CD4-positive, alpha-beta T cell treated with Interleukin-2 at 100 ng/mL for 4 hours (primary cell): ENCODE data around the gene RAB6C.
"Not testable (repeated sequence)": the region's sequence is repeated elsewhere in the genome, so short reads cannot be mapped to it uniquely, and the experiment has no call there.

Source experiments
- DNase-seq: peaks from one replicate; pipeline ENCODE4 v3.0.0-alpha.2; 2020; ENCODE audit warnings: low spot score

The RAB6C gene

DNA sequence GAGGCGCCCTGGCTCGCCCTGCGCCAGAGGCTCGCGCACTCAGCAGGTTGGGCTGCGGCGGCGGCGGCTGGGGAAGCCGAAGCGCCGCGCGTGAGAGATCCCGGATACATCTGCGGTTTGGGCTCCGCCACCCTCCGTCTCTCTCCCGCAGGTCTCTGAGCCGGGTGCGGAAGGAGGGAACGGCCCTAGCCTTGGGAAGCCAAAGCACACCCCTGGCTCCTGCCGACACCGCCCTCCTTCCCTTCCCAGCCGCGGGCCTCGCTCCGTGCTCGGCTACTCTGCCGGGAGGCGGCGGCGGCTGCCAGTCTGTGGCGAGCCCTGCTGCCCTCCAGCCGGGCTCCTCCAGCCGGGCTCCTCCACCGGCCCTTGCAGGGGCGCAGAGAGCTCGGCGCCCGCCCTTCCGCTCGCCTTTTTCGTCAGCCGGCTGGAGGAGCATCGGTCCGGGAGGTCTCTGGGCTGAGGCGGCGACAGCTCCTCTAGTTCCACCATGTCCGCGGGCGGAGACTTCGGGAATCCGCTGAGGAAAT, at the start of gene RAB6C:
Gene RAB6C (plus strand): TSS at position 38 of the 527 bp plus-strand sequence. CDS start 450 bp downstream, at position 488.
- not testable (repeated sequence) for DNase-seq

DNA sequence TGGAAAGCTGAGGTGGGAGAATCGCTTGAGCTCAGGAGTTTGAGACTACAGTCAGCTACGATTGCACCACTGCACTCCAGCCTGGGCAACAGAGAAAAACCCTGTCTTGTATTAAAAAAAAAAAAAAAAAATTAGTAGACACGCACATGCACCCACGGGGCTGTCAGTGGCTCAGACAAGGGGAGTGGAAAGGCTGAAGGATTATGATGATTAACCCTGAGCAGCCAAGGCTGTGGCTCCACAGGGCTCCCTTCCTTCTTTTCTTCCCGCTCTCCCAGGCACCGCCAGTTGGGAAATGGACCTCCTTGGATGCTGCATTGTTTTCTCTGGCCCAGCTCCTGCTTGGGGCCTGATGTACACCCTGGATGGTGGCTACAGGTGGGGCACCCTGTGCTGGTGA, 49.0 kb upstream of the RAB6C start:
- DNase-seq, result no peak

DNA sequence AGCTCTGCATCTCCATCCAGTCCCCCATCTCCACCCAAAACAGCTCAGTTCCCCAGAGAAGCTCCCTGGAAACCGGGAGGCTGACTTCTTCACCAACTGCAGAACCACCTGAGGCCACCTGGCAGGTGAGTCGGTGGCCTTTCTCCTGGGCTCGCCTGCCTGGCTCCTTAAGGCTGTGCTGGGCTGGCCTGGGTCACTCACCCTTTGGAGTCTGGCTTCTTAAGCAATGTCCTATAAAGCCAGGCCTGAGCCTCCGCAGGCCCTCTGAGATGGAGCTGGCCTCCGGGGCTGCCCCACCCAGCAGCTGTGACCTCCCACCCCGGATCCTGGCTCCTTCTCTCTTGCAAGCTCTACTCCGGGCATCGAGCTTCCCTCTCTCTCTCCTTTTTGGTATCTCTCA, 46.1 kb upstream of the RAB6C start:
- not testable (repeated sequence) for DNase-seq

DNA sequence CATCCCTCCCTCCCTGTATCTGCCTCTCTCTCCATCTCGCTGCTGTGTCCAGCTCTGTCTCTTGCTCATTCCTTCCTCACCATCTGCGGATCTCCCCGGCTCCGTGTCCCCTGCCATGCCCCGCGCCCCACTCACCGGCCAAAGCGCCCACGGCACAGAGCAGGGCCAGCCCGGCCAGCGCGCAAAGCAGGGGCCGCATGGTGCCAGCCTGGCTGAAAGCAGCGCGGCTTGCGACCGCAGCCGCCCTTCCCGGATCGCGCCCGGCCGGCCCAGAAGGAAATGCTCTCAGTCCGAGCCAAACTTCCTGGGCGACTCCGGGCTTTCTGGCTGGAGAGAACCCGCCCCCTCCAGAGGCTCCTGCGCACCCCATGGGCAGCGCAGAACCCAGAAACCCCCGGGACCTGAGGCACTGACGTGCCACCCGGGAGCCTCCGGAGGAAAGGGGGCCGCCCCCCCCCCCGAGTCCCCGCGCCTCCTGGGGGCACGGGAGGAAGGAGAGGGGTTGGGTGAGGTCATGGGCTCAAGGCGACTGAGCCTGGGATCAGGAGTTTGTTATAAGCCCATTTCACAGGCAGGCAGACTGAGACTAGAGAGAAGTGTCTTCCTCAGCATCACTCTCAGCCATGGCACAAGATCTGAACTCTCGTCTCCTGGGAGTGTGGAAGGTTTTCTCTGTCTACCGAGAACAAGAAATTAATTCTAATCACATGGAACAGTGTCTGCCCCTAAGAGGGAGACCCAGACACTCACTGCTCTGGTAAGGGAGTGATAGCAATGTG, 45.2 kb upstream of the RAB6C start:
- no peak for DNase-seq

DNA sequence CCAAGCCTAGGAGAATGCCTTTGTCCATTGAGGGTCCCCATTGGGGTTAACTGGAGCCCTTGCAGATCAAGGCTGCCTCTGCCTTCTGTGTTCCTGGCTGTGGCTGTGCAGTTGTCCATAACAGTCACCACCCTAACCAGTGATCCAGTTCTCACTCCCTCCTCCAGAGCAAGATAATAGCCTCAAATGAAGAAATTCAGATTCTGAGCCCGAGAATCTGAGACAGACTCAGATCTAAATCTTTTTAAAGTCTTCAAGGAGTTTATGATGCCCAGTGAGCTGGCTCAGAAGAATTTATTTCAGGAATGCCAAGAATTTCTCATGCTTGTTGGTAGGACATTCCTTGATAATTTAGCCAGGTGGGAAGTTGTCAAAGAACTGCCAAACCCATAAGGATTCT, 44.3 kb upstream of the RAB6C start:
- no peak for DNase-seq

DNA sequence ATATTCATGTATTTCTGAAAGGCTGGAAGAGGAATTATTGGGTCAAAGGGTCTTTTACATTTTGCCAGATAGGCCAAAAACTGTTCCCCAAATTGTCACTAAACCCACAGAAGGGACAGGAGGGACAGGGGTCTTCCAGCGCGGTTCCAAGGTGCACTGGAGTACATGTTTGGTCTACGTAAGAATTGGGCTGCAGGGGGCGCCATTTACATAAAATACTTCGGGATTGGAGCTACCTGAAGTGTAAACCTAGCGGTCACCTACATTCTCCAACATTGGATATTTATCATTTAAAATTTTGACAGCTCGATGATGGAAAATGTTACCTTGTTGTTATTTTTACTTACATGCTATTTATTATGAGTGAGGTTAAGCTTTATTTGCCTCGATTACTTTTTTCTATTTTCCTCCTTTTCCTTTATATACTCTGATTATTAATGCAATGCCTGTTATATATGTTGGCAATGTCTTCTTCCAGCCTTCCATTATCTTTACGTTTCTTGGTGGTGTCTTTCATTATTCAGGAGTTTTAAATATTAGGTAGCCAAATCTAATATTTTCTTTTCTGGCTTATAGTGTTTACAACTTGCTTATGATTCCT, 43.0 kb upstream of the RAB6C start:
- DNase-seq, result no peak

DNA sequence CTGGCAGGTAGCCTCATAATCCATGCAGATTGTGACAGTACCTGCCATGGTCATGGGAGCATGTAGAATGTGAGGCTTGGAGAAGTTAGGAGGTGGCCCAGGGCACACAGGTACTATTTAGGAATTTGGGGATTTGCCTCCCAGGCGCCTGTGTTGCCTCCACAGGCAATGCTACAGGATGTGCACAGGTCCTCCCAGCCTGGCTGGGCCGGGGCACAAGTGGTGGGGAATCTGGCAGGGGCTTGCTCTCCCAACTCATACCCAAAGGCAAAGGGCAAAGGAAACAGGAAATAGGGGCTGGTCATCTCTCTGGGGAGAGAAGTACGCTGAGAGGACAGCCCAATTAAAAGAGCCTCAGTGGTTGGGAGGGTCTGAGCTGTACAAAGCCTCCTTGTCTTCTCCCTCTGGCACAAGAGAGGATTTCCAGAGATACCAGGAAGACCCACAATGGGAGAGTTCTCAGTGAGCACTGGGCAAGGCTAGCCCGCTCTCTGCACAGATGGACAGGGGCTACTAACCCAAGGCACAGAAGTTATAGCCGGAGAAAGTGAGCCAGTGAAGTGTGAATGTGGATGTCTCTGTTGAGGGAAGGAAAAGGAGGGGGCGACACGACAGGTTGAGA, 40.5 kb upstream of the RAB6C start:
- not testable (repeated sequence) for DNase-seq

DNA sequence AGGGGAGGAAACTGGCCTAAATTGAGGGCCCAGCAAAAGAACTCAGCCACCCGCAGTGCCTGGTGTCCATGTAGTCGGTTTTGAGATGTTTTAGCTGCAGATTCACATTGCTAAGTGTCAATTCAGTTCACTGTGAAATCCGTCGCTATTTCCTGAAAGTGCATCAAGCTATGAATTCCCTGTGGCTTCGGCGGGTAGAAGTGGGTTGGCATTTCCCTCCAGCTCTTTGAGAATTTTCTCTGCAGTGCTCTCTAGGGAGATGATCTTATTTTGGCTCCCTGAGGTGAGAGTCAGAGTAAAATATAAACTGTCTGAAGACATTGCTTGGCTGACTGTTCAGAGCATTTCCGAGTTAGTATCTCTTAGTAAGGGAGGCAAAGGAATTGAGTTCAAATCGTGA, 36.0 kb upstream of the RAB6C start:
- DNase-seq, result not testable (repeated sequence)

DNA sequence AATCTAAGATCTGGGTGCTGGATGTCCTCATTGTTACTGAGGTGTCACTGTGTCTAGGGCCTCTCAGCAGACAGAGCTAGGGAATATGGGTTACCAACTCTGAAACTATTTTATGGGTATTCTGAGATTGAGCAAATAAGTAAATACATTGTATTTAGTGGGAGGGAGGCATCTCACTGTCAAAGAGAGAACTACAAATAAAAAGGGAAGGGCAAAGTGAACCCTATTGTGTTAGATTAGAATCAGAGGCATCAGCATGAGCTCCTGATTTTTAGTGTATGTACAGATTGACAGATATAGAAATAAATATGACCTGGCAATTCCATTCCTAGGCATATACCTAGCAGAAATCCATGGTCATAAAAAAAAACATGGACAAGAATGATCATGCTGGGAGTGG, 33.9 kb upstream of the RAB6C start:
- DNase-seq, result no peak

DNA sequence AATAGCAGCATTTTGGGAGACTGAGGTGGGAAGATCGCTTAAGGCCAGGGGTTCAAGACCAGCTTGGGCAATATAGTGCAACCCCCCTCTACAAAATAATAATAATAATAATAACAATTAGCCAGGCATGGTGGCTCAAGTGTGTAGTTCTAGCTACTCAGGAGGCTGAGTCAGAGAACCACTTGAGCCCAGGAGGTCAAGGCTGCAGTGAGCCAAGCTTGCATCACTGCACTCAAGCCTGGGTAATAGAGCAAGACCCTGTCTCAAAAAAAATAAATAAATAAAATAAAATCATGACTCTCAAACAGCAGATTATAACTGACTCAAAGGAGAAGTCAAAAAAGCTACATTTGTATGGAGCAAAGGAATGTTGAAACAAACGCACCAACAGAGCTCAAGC, 31.8 kb upstream of the RAB6C start:
- not testable (repeated sequence) for DNase-seq

DNA sequence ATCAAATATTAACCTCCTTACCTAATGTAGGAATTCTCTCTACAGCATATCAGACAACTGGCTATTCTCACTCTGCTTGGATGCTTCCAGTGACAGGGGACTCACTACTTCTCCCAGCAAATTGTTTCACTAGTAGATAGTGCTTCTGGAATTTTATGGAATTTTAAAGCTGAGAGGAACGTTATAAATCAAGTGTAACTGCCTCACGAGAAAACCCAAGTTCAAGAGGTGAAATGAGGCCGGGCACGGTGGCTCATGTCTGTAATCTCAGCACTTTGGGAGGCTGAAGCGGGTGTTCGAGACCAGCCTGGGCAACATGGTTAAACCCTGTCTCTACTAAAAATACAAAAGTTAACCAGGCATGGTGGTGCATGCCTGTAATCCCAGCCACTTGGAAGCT, 23.3 kb upstream of the RAB6C start:
- DNase-seq, result not testable (repeated sequence)

DNA sequence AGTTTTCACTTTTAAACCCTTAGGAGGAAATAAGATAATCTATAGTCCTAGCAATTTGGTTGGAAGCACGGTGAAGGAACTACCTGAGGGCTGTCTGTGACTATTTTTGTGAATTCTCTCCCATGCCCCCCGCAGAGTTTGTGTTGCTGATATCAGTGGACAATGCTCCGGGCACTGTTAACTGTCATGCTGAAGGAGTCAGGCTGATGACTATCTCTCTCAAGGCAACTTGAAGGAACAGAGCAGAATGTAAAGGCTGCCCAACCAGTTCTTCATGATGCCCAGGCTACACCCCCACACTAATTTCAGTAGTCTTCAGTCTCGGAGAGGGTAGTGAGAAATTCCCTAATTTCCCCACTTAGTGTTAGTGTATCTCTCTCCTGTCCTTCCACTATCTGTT, 21.6 kb upstream of the RAB6C start:
- DNase-seq, result no peak

DNA sequence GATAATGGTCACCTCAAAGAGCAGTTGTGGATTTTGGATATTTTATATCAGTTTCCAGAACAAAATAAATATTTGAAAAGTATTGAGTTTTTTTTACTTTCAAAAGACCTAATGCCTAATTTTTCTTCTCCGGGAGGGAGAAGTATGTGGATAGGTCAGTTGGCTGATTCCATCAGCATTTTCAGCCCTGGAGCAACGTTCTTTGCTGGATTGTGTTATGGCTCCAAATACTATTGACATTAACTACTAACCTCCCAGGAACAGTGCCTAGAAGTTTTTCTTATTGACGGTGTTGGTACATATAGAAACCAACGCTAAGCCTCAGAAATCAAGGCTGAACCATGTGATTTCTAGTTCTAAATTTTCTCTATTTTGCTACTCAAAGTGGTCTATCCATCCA, 20.7 kb upstream of the RAB6C start:
- not testable (repeated sequence) for DNase-seq

DNA sequence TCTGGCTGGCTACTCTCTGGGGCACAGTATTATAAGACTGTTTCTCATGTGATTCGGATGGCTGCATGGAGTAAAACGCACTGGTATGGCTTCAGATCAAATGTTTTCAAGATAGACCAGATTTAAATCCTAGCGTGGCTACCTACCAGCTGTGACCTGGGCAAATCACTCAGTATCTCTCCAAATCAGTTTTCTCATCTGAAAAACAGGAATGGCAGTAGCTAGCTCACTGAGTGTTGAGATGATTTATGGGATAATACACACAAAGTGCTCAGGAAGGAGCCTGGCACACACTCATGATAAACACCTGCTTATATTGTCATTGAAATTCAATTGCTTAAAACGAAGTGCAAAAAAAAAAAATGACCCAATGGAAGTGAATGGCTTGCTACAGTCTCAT, 10.9 kb upstream of the RAB6C start:
- DNase-seq, result not testable (repeated sequence)

DNA sequence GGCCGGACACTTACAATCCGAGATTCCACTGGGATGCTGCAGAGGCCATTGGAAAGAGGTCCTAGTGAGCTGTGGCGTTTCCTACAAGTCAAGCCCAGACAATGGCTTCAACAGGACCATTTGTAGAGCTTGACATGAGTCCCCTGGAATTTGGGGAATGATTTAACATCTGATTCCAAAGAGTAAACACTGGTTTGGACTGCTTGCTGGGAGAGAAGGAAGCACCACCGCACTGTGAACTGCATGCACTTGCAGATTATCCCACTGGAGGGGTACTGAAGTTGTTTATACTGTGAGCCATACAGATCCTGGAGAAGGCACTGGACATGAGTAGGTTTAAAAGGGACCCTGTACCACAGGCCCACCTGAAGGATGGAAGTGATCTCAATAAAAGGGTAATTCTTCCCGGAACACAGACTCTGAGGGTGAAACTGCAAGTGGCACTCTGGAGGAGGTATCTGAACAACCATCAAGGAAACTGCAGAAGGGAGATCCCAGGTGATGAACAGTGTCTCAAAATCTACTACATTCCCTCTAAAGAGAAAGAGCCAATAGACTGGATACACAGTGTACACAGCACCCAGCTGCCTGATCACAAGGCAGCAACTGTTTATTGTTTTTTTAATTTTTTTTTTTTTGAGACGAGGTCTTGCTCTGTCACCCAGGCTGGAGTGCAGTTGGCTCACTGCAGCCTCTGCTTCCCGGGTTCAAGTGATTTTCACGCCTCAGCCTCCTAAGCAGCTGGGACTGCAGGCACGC, 4.3 kb upstream of the RAB6C start:
- no peak for DNase-seq

DNA sequence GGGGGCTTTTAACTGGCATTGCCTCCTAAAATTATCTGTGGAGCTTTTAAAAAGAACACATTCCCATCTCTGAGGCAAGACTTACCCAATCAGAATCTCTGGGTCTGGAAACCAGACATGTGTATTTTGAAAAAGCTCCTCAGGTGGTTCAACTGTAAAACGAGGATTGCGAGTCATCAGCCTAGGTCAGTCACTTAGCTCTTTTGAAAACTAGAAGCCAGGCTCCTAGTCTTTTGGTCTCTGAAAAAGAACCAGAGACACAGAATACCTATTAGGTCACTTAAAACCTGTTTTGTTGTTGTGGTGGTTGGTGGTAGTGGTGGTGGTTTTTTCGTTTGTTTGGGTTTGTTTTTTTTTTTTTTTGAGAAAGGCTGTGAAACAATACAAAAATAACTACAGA, 2.5 kb upstream of the RAB6C start:
- not testable (repeated sequence) for DNase-seq

DNA sequence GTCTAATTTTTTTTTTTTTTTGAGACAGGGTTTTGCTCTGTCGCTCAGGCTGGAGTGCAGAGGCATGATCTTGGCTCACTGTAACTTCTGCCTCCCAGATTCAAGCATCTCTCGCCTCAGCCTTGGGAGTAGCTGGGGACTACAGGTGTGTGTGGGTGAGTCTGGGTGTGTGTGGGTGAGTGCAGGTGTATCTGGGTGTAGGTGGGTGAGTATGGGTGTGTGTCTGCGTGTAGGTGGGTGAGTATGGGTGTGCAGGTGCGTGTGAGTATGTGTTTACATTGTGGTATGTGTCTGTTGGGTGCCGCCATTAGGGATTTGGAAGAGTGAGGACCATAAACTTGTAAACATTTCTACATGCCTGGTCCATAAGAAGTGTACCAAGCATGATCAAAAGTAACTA, 1.5 kb upstream of the RAB6C start:
- no peak for DNase-seq

DNA sequence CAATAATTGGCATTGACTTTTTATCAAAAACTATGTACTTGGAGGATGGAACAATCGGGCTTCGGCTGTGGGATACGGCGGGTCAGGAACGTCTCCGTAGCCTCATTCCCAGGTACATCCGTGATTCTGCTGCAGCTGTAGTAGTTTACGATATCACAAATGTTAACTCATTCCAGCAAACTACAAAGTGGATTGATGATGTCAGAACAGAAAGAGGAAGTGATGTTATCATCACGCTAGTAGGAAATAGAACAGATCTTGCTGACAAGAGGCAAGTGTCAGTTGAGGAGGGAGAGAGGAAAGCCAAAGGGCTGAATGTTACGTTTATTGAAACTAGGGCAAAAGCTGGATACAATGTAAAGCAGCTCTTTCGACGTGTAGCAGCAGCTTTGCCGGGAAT, 780 bp downstream of the RAB6C start:
- not testable (repeated sequence) for DNase-seq

DNA sequence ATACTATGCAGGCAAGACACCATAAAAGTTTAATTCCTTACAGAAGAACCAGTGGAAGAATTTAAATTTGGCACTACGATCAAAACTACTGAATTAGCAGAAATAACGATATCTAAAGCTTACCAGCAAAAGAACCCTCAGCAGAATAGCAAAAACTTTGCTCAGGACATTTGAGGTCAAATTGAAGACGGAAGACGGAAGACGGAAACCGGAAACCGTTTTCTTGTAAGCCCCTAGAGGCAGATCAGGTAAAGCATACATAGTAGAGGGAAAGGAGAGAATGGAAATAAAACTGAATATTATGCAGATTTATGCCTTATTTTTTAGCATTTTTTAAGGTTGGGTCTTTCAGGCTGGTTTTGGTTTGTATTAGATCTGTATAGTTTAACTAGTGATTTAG, 2.2 kb downstream of the RAB6C start:
- DNase-seq, result not testable (repeated sequence)

DNA sequence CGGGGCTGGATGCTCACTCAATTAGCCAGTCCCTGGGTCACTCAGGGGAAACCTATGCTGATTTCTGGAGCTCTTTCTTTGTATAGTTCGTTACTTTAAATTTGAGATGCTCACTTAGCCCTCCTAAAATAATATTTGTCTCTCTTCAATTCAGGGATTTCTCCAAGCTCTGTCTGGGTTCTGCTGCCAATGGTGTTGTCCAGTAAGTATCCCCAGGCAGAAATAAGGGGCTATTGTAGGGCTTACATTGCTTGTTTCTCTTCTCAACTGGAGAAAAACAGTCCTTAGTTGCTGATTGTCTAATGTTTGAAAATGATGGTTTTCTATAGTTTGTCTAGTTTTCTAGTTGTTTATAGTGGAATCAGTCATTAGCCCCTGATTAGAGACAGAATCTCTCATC, 5.0 kb downstream of the RAB6C start:
- no peak for DNase-seq

DNA sequence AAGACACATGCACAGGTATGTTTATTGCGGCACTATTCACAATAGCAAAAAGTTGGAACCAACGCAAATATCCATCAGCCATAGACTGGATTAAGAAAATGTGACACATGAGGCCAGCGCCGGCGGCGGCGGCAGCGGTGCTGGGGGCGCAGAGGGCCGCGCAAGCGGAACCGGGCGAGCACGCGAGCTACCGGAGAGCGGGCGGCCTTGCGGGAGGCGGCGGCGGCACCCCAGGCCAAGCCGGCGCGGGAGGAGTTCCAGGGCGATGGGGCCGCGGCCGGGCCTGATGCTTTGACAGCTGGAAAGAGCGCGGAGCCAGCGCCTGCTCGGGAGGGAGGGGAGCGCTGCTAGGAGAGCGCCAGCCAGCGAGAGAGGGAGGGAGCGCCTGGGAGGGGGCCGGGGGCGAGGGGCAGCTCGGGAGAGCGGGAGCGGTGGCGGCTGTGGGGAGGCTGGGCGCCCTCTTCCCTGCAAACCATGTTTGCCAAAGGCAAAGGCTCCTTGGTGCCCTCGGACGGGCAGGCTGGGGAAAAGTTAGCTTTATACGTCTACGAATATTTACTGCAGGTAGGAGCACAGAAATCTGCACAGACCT, 13.0 kb downstream of the RAB6C start:
- not testable (repeated sequence) for DNase-seq

DNA sequence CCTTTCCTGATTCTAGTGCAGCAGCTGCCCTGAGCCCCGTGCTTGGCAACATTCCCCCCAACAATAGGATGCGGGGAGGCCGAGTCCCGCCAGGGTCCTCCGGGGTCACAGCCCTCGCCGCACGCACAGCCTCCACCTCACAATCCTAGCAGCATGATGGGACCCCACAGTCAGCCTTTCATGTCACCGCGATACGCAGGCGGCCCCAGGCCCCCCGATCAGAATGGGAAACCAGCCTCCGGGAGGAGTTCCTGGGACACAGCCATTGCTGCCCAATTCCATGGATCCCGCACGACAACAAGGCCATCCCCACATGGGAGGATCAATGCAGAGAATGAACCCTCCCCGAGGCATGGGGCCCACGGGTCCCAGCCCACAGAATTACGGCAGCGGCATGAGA, 13.7 kb downstream of the RAB6C start:
- DNase-seq, result not testable (repeated sequence)
